Cardiac muscle cell (in vitro differentiated cells and primary cell): ENCODE data around the gene SWT1. TPM values are rescaled to one million over a fixed set of nuclear protein-coding genes. Genes with fewer than 3 reads are reported as not detected.
A peak's percentile ranks its signal among the peaks of the same experiment; 100 is the strongest.
"Not testable (repeated sequence)": the region's sequence is repeated elsewhere in the genome, so short reads cannot be mapped to it uniquely, and the experiment has no call there.

Experiments
- DNase-seq, 2 donors: peaks; one replicate each; pipeline versions ENCODE4 v3.0.0 to v3.0.0-alpha.2; 2010 to 2017; ENCODE audit warnings: low read depth in 1 of 2, low spot score in 1 of 2
- H3K27ac ChIP-seq: fragments of 200-600 bp; sonication (generic); 2 replicates; pipeline ENCODE4 v1.5.1; 2016
- H3K27me3 ChIP-seq: fragments of 200-600 bp; sonication (generic); 2 replicates; pipeline ENCODE4 v1.6.0; 2016; ENCODE audit warnings: control low read depth
- H3K36me3 ChIP-seq: fragments of 200-600 bp; sonication (generic); 2 replicates; pipeline ENCODE4 v1.5.1; 2016; ENCODE audit warnings: control low read depth
- H3K4me1 ChIP-seq: fragments of 200-600 bp; sonication (generic); 2 replicates; pipeline ENCODE4 v1.8.1; 2017; ENCODE audit warnings: low read depth, mild to moderate bottlenecking, mixed run types
- H3K4me3 ChIP-seq: fragments of 200-600 bp; sonication (generic); 2 replicates; pipeline ENCODE4 v1.5.1; 2016; ENCODE audit warnings: mild to moderate bottlenecking
- H3K9me3 ChIP-seq: fragments of 200-600 bp; sonication (generic); 2 replicates; pipeline ENCODE4 v1.5.1; 2017; ENCODE audit warnings: low read depth, mild to moderate bottlenecking, control low read depth
- polyA plus RNA-seq: library from polyadenylated mRNA; unstranded; fragments of >200 nt; fragmentation: Nextera tagmentation; extraction: Ambion mirVana; gene quantifications from 2 replicates; pipeline ENCODE4 v1.2.1, GENCODE V29; 2016
- total RNA-seq: library from RNA; depleted of rRNA; stranded (reverse); fragments of >200 nt; gene quantifications from 2 replicates; pipeline ENCODE4 v1.2.3, GENCODE V29; 2016
- TF ChIP-seq, protein P1 (sequence below): IDR thresholded peaks from 2 replicates; pipeline ENCODE4 v1.5.1; 2012; ENCODE audit warnings: low read depth, mild to moderate bottlenecking, low read length

SWT1 gene
- total and polyA plus RNA-seq, 2 experiments from 2014 or later: 2.8 to 4.9 TPM

DNA sequence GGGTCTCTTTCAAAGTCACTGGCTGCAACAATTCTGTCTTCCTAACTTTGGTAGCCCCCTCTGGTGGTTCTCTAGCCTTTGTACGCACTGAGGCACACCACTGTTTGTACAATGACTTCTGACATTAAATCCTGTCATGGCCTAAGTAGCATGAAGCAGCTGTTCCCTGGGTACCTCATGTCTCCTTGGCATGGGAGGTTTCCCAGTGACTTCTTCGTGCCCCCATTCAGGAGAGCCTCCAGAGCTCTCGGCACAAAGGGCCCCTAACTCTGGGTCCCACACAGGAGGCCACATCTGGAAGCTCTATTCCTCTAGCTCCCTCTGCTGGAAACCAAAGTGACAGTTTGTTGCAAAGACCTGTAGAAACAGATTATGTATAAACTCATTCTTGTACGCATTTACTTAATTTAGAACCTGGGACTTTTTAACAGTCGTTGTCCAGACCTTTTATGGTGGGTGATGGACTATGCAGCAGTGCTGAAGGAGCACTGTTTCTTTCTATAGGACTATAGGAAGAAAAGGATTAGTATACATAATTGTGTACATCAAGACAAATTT is 13.4 kb downstream of the SWT1 start:
- H3K36me3 ChIP-seq: no peaks in the 10 kb centered on the region
- H3K27ac ChIP-seq: no peak overlapping the region
- TF ChIP-seq, protein P1, sequence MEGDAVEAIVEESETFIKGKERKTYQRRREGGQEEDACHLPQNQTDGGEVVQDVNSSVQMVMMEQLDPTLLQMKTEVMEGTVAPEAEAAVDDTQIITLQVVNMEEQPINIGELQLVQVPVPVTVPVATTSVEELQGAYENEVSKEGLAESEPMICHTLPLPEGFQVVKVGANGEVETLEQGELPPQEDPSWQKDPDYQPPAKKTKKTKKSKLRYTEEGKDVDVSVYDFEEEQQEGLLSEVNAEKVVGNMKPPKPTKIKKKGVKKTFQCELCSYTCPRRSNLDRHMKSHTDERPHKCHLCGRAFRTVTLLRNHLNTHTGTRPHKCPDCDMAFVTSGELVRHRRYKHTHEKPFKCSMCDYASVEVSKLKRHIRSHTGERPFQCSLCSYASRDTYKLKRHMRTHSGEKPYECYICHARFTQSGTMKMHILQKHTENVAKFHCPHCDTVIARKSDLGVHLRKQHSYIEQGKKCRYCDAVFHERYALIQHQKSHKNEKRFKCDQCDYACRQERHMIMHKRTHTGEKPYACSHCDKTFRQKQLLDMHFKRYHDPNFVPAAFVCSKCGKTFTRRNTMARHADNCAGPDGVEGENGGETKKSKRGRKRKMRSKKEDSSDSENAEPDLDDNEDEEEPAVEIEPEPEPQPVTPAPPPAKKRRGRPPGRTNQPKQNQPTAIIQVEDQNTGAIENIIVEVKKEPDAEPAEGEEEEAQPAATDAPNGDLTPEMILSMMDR: peak; percentile 78
- no peaks in the 10 kb centered on the region for H3K27me3 ChIP-seq
- no peaks in the 10 kb centered on the region for H3K9me3 ChIP-seq
- no peaks in the 10 kb centered on the region for H3K4me1 ChIP-seq
- peak; percentile 74 to 78 for DNase-seq
- no peak overlapping the region for H3K4me3 ChIP-seq

DNA sequence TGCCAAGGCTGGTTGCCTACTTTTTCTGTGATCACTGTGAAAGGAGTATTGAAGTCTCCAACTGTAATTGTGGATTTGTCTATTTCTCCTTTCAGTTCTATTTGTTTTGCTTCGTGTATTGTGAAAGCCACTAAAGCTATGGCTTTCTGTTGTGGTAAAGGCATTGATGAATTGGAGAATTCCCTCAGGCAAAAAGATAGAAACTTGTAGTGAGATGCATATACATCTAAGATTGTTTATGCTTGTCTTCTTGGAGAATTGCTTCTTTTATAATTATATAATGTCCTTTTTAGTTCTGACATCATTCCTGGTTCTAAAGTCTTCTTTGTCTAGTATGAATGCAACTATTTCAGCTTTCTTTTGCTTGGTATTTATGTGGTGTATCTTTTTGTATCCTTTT is 36.8 kb downstream of the SWT1 start:
- no peaks in the 10 kb centered on the region for H3K36me3 ChIP-seq
- no peak overlapping the region for H3K27ac ChIP-seq
- H3K4me1 ChIP-seq: no peaks in the 10 kb centered on the region
- TF ChIP-seq, protein P1: no peak
- DNase-seq: no peak
- no peaks in the 10 kb centered on the region for H3K9me3 ChIP-seq
- no peaks in the 10 kb centered on the region for H3K27me3 ChIP-seq
- no peak overlapping the region for H3K4me3 ChIP-seq

- H3K9me3 ChIP-seq, H3K4me3 ChIP-seq, H3K27ac ChIP-seq, H3K36me3 ChIP-seq, DNase-seq, H3K27me3 ChIP-seq, H3K4me1 ChIP-seq: not testable (repeated sequence)
Measured at GRCh38 chr1:185198712-185199111, 41.7 kb downstream of the SWT1 start.

- no peaks in the 10 kb centered on the region for H3K27me3 ChIP-seq
- H3K27ac ChIP-seq: no peak overlapping the region
- H3K36me3 ChIP-seq: no peaks in the 10 kb centered on the region
- DNase-seq: no peak
- H3K4me3 ChIP-seq: no peak overlapping the region
- no peaks in the 10 kb centered on the region for H3K4me1 ChIP-seq
- TF ChIP-seq, protein P1: no peak
- no peaks in the 10 kb centered on the region for H3K9me3 ChIP-seq
Measured at GRCh38 chr1:185200889-185201288, 43.9 kb downstream of the SWT1 start.

DNA sequence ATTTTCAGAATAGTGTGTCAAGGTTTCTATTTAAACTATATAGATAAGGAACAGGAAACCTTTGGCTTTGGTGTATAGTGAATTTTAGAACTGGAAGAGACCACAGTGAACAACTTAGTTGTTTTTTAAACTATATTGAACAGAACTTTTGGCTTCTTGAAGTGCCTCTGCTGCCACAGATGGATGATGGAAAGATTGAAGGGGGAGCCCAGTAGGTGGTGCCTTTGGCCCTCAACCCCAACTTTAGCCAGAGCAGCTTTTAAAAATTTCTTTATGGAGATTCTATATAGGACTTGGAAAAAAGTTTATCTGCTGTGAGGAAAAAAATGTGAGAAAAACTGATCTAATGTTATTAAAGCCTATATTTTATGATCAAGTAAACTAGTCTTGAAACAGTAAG is 50.2 kb downstream of the SWT1 start:
- no peak overlapping the region for H3K4me3 ChIP-seq
- no peak overlapping the region for H3K27ac ChIP-seq
- H3K9me3 ChIP-seq: no peaks in the 10 kb centered on the region
- H3K27me3 ChIP-seq: no peaks in the 10 kb centered on the region
- H3K4me1 ChIP-seq: no peaks in the 10 kb centered on the region
- TF ChIP-seq, protein P1: no peak
- H3K36me3 ChIP-seq: no peaks in the 10 kb centered on the region
- DNase-seq: no peak

- no peaks in the 10 kb centered on the region for H3K9me3 ChIP-seq
- no peaks in the 10 kb centered on the region for H3K36me3 ChIP-seq
- TF ChIP-seq, protein P1: no peak
- H3K27me3 ChIP-seq: no peaks in the 10 kb centered on the region
- peak in 1 of 2 donors; percentile 14 for DNase-seq
- no peak overlapping the region for H3K4me3 ChIP-seq
- no peak overlapping the region for H3K27ac ChIP-seq
- H3K4me1 ChIP-seq: no peaks in the 10 kb centered on the region
Measured at GRCh38 chr1:185207980-185208602, 51.1 kb downstream of the SWT1 start.
